WERI-Rb-1 (cell line): ENCODE data around the gene F2.

Experiments
- DNase-seq: peaks from one replicate; pipeline ENCODE4 v3.0.0-alpha.2; 2020
- H3K27ac ChIP-seq: fragments of 250-450 bp; sonication (Bioruptor Pico); 2 replicates; pipeline ENCODE4 v1.5.1; 2020; ENCODE audit warnings: mild to moderate bottlenecking, moderate library complexity
- H3K27me3 ChIP-seq: fragments of 250-450 bp; sonication (Bioruptor Pico); 2 replicates; pipeline ENCODE4 v1.5.1; 2021; ENCODE audit warnings: mild to moderate bottlenecking, low read depth, moderate library complexity; ENCODE audit not compliant: insufficient read depth, severe bottlenecking
- H3K36me3 ChIP-seq: fragments of 250-450 bp; sonication (Bioruptor Pico); 2 replicates; pipeline ENCODE4 v1.5.1; 2020; ENCODE audit warnings: mild to moderate bottlenecking, moderate library complexity
- H3K4me3 ChIP-seq: 2 replicates; pipeline ENCODE4 v1.5.1; 2011; ENCODE audit warnings: low read depth, mild to moderate bottlenecking, control low read depth, low read length
- H3K9me3 ChIP-seq: fragments of 250-450 bp; sonication (Bioruptor Pico); 2 replicates; pipeline ENCODE4 v1.5.1; 2021; ENCODE audit warnings: mild to moderate bottlenecking, moderate library complexity; ENCODE audit not compliant: severe bottlenecking
- TF ChIP-seq, protein P1 (sequence below): IDR thresholded peaks from 2 replicates; pipeline ENCODE4 v1.5.1; 2011; ENCODE audit warnings: low read depth, mild to moderate bottlenecking, control low read depth, inconsistent platforms, low read length

Gene F2

DNA sequence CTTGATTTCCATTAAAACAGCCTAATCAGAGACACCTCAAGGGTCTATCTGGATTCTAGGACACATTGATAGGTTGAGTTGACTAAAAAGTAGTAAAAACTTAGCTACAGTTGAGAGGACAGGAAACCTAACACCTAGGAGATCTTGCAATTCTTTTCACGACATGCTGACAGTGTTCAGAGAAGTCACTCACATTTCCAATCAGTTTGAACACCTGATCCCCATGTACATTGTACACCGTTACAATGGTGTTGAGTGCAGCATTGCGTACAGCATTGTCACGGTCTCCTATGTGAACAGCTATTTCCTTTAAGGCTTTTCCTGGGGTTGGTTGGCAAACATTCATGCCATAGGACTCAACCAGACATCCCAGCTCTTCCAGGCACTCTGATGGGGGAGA lies 42.8 kb downstream of the F2 start:
- TF ChIP-seq, protein P1, sequence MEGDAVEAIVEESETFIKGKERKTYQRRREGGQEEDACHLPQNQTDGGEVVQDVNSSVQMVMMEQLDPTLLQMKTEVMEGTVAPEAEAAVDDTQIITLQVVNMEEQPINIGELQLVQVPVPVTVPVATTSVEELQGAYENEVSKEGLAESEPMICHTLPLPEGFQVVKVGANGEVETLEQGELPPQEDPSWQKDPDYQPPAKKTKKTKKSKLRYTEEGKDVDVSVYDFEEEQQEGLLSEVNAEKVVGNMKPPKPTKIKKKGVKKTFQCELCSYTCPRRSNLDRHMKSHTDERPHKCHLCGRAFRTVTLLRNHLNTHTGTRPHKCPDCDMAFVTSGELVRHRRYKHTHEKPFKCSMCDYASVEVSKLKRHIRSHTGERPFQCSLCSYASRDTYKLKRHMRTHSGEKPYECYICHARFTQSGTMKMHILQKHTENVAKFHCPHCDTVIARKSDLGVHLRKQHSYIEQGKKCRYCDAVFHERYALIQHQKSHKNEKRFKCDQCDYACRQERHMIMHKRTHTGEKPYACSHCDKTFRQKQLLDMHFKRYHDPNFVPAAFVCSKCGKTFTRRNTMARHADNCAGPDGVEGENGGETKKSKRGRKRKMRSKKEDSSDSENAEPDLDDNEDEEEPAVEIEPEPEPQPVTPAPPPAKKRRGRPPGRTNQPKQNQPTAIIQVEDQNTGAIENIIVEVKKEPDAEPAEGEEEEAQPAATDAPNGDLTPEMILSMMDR, result no peak
- Histone ChIP-seq H3K4me3 (no peak overlapping the region), H3K9me3 (no peaks in the 10 kb centered on the region), H3K27ac (no peak overlapping the region), H3K36me3 (peaks cover 92% of the 10 kb centered on the region), H3K27me3 (no peaks in the 10 kb centered on the region)
- DNase-seq, result no peak

DNA sequence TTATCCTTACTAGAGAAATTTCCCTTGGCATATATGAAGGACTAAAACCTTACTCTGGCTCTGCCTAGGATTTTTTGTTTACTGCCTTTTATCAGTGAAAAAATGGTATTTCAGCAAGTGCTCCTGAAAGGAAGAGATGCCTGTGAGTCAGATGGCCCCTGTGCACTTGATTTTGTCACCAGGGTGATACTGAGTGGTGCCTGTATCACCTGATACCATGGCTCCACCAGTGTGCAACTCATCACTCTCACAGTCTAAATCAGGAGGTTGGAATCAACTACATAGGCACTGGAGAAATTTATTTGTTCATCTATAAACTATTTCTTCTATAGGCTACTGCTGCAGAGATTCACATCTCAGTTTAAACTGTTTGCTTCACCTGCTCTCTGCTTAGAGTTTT lies 43.2 kb downstream of the F2 start:
- TF ChIP-seq, protein P1, result no peak
- Histone ChIP-seq H3K27me3 (no peaks in the 10 kb centered on the region), H3K4me3 (no peak overlapping the region), H3K27ac (no peak overlapping the region), H3K36me3 (peaks cover 92% of the 10 kb centered on the region), H3K9me3 (no peaks in the 10 kb centered on the region)
- no peak for DNase-seq

DNA sequence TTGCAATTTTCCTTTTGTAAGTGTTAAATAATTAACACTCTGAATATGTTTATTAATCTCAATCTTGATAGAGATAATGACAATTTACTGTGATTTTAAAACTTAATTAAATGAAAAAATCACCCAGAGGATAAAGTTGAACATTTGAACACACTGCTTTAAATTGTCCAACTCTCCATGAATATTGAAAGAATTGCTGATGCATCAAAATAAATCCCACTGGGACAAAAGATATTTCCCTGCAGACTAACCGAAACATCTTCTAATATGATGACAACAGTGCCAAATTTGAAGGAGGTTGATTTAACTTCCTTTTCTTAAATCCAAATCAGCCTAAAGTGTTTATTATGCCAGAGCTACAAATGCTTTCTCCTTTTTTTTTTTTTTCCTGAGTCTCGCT lies 47.6 kb downstream of the F2 start:
- H3K36me3 ChIP-seq, result peaks cover 95% of the 10 kb centered on the region
- TF ChIP-seq, protein P1, result no peak
- DNase-seq, result no peak
- no peaks in the 10 kb centered on the region for H3K9me3 ChIP-seq
- H3K4me3 ChIP-seq, result no peak overlapping the region
- H3K27ac ChIP-seq, result no peak overlapping the region
- H3K27me3 ChIP-seq, result no peaks in the 10 kb centered on the region

DNA sequence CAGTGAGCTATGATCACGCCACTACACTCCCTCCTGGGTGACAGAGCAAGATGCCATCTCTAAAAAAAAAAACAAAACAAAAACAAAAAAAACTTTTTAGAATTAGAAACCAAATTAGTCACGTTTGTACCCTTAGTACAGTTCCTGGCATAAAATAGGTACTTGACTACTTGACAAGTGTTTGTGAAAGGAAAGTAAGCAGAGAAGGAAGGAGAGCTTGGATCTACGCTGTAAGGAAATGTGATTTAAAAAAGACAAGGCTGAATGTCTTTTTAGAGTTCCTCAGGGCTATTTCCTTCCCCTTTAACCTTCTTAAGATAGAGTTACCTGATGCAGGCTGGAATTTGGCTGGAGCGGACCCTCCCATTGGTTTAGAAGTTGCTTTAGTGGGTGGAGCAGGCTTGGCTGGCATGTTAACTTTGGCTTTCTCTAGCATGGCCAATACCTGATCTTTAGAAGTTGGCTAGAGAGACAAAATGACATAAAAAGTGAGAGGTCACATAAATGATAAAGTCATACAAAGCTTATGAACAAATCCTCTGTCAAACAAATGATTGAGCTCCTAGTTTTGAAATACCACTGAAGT lies 50.7 kb downstream of the F2 start:
- peaks cover 94% of the 10 kb centered on the region for H3K36me3 ChIP-seq

DNA sequence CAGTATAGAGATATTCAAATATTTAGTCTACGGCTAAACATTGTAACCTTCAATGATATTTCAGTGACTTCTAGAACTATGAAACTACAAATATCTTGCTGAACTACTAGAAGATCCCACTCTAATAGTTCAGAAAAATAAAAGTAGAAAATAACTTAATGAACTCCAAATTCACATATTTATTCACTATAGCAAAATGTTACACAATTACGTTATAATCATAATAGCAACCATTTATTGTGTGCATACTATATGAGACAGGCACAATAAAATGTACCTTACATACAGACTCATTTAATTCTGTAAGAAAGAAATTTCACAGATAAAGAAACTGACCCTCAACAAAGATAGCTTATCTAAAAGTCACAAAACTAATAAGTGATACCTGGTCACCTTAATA lies 57.9 kb downstream of the F2 start:
- no peaks in the 10 kb centered on the region for H3K27me3 ChIP-seq
- no peak for DNase-seq
- H3K36me3 ChIP-seq, result peaks cover 91% of the 10 kb centered on the region
- no peak overlapping the region for H3K4me3 ChIP-seq
- H3K27ac ChIP-seq, result no peak overlapping the region
- TF ChIP-seq, protein P1, result no peak
- no peaks in the 10 kb centered on the region for H3K9me3 ChIP-seq

More for the DNA sequence above, 50.7 kb downstream of the F2 start:
- TF ChIP-seq, protein P1, result no peak
- no peak for DNase-seq
- Histone ChIP-seq H3K9me3 (no peaks in the 10 kb centered on the region), H3K27ac (no peak overlapping the region), H3K27me3 (no peaks in the 10 kb centered on the region), H3K4me3 (no peak overlapping the region)

DNA sequence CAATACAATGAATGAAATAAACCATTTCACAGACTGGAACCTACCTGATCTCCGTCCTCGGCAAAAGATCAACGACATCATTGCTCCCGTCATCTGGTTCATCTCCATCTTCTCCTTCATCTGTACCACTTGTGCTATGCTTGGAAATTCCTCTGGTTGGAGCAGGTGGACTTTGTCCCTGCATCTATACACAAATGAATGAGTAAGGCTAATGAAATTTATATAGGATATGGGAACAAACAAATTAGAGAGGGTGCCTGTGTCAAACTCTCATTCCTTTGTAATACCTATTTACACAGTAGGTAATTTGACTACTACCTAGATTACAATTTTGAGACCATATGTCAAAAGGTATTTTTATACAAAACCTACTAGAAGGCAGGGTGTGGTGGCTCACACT lies 59.4 kb downstream of the F2 start:
- peaks cover 91% of the 10 kb centered on the region for H3K36me3 ChIP-seq

More for the DNA sequence above, 59.4 kb downstream of the F2 start:
- Histone ChIP-seq H3K27me3 (no peaks in the 10 kb centered on the region), H3K4me3 (no peak overlapping the region), H3K9me3 (no peaks in the 10 kb centered on the region), H3K27ac (no peak overlapping the region)
- TF ChIP-seq, protein P1, result no peak
- no peak for DNase-seq
